ENCODE results near the gene KIAA0825.

Gene KIAA0825

DNA sequence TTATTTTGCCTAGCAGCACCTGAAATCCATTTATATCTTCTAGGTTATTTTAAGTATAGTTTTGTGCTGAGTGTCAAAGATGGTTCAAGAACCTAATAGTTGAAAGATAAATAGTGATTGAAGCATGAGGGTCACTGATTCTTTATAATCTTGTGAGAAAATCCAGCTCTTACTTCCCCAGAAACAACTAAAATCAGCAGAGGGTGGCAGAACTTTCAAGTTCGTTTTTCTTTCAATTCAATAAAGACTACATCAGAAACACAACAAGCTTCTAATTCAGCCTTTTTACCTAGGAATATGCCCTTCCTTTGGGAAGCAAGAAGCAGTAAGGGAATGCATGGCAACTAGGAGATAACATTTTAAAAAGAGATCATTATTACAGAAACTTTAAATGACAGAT is 202.6 kb downstream of the KIAA0825 start:
- no peak for TF ChIP-seq GATA2 (IDR thresholded peaks at IDR 0.05; ENCODE audit: low read depth, low read length)
- no peak for TF ChIP-seq GATA3 (IDR thresholded peaks at IDR 0.05; ENCODE audit: low read depth, low read length)

DNA sequence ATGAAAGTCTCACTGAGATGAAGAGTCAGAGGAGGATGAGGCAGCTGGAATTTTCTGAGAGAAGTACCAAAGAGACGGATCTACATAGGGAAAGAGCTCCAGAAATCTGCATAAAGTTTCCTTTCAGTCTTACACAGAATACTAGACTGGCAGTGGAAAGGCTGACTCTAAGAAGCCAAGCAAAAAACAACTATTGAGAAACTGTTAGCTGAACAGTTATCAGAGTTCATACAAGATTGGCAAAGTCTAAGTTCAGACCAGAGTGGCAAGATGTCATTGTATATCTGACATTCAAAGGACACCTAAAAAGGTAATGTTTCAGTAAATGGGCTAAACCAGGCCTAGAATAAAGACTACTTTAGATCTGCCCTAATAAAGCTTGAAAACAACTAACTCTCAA is 209.0 kb downstream of the KIAA0825 start:
- TF ChIP-seq GATA2 (IDR thresholded peaks at IDR 0.05; ENCODE audit: low read depth, low read length) (no peak), GATA3 (IDR thresholded peaks at IDR 0.05; ENCODE audit: low read depth, low read length) (no peak)

DNA sequence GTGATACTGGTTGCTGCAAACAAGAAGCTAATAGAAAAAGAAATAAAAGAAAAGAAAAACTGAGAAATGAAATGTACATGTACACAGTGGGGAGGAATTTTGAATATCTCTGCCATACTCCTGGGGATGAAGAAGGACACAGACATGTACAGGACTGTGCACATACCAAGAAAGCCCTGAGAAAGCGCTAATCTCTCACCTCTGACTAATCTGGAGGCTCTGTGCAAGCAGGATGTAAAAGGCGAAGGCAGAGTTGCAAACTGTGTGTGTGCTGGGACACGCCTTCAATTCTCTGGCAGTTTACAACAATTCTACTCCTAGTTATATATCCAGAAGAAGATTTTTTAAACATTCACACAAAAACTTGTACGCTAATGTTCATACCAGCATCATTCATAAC is 211.4 kb downstream of the KIAA0825 start:
- TF ChIP-seq GATA2 (IDR thresholded peaks at IDR 0.05; ENCODE audit: low read depth, low read length) (no peak), GATA3 (IDR thresholded peaks at IDR 0.05; ENCODE audit: low read depth, low read length) (no peak)

DNA sequence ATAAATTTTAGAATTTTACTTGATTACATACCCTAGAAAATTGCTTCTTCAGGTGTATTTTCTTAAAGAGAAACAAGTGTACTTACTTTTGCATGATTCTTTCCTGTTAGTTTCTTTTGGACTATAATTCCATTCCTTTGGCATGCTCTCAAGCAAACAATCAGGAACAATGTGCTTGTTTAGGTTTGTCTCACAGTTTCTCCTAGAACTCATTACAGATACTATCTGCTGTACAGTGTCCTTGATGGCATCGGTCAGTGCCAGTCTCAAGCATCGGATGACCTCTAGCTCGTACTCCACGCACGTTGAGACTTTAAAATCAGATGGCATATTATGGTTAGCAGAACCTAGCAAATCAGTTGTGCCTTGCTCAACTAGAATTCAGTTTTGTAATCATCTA is 214.9 kb downstream of the KIAA0825 start:
- TF ChIP-seq GATA2 (IDR thresholded peaks at IDR 0.05; ENCODE audit: low read depth, low read length), result no peak
- TF ChIP-seq GATA3 (IDR thresholded peaks at IDR 0.05; ENCODE audit: low read depth, low read length), result no peak

DNA sequence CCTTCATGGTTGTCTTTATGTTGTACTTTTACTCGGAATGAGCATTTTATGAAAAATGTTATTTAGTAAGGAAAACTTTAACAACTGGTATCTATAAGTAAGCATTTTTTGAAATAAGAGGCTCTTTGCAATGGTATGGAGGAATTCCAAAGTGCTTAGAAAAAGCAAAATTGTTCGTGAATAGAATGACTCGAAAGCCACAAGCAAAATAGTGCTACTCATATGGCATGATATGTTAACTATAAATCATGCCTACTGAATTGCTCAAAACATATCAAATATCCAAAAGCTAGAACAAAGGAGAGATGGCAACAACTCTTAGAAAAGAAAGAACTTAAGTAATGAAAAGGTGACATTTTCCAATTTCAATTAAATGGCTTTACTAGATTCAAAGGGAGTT is 216.3 kb downstream of the KIAA0825 start:
- no peak for TF ChIP-seq GATA3 (IDR thresholded peaks at IDR 0.05; ENCODE audit: low read depth, low read length)
- no peak for TF ChIP-seq GATA2 (IDR thresholded peaks at IDR 0.05; ENCODE audit: low read depth, low read length)

DNA sequence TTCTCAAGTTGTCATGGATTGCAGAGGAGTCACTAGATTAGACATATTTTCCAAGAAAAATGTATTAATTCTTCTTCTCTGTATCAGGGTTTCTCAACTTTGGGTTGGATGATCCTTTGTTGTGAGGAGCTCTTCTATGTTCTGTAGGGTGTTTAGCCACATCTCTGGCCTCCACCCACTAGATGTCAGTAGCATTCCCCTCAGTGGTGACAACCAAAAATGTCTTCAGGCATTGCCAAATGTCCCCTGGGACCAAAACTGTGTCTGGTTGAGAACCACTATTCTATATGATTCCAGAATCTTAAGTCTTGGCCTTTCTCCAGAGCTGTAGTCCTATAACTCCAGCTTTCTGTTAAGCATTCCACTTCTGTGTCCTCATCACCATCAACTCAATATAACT is 220.9 kb downstream of the KIAA0825 start:
- no peak for TF ChIP-seq GATA2 (IDR thresholded peaks at IDR 0.05; ENCODE audit: low read depth, low read length)
- no peak for TF ChIP-seq GATA3 (IDR thresholded peaks at IDR 0.05; ENCODE audit: low read depth, low read length)

DNA sequence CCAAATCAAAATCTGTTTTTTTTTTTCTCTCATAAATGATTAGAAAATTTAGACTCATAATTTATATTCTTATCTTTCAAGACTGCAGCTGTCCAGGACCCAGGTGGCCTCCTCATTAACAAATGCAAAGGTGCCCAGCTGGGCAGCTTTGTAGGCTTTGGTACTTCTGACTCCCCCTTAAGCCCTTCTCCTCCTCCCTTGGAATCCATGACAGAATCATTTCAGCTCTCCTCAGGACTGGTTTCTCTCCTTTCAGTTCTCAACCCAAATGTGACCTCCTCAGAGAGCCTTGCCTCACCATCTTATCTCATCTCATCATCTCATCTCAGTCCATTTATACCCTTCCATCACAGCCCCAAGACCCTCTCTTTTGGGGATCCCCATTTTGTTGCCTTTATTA is 221.7 kb downstream of the KIAA0825 start:
- no peak for TF ChIP-seq GATA2 (IDR thresholded peaks at IDR 0.05; ENCODE audit: low read depth, low read length)
- TF ChIP-seq GATA3 (IDR thresholded peaks at IDR 0.05; ENCODE audit: low read depth, low read length), result no peak

DNA sequence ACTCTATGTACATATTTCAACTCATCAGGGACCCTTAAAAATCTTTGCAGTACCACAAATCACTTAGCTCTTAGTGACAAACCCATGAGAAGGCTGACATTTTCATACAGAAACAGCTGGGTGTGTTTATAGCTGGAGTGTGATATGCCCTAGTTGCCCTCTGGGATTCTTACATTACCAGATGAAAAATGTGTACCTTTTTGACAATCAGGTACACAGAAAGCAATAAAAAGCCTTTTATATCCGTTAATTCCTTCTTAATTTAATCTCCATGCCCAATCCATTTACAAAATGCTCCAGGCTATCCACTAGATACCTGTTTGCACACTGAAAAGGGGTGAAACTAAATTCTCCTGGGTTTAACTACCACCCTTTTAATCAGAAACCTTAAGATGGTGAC is 222.9 kb downstream of the KIAA0825 start:
- TF ChIP-seq GATA2 (IDR thresholded peaks at IDR 0.05; ENCODE audit: low read depth, low read length) (no peak), GATA3 (IDR thresholded peaks at IDR 0.05; ENCODE audit: low read depth, low read length) (no peak)

DNA sequence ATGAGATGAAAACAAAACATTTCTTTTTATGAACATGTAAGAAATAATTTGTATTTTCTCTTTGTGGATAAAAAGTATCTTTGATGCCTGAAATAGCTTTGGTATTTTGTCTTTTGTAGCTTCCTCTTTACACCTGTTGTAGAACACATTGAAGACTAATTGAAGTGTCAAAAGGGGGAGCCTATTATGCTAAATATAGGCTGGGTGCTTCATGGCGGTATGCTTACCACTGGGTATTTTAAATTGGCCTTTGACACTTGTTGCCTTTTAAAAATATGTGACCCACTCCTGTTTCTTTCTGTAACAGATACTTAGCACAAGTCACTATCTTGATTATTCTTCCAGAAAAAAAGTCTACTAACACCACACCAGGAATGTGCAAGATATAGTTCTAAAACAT is 226.4 kb downstream of the KIAA0825 start:
- no peak for TF ChIP-seq GATA2 (IDR thresholded peaks at IDR 0.05; ENCODE audit: low read depth, low read length)
- no peak for TF ChIP-seq GATA3 (IDR thresholded peaks at IDR 0.05; ENCODE audit: low read depth, low read length)

DNA sequence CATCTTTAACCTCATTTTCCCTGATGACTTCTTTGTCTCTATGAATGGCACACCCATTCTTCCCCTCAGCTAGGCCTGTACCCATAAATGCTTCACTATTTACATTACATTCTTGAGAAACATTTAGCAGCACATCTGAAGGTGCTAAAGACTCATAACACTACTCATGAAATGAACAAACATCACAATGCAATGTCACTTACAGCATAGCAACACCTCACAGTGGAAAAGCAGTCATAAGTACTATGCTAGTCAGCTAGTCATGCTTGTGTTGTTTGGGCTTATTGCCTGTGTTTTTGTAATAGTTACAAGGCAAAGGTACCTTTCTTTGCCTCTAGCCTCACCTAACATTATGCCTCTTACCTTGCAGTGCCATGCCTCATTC is 228.9 kb downstream of the KIAA0825 start:
- TF ChIP-seq GATA3 (IDR thresholded peaks at IDR 0.05; ENCODE audit: low read depth, low read length) (no peak), GATA2 (IDR thresholded peaks at IDR 0.05; ENCODE audit: low read depth, low read length) (no peak)

DNA sequence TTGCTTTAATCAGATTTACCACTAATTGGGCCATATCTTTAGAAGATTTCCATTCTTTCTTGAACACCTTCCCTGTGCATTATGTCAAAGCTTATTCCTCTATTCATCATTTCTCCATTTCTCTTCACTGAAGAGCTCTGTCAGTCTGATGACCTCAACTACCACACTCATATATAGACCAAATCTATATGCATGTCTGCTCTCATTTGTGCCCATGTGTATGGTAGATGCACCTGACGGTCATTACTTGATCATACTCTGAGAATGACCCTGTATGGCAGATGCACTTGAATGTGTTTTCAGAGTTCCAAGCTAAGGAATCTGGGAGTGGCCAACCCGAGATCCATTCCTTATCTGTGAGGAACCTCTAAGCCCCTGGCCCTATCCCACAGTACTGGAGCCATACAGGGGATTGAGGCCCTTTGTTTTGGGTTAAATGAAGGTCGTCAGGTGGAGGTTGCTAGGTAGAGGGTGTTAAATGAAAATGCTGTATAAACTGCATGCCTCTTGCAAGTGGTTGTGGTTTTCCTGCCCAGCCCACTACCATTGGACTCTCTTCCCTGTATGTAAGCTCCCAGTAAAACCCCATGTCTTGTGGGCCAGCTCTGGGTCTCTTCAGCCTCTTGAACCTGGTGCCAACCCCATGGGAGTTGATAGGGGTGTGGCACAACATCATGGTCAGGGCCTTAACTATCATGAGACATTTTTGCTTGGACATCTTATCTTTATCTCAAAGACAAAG is 229.5 kb downstream of the KIAA0825 start:
- TF ChIP-seq GATA3 (IDR thresholded peaks at IDR 0.05; ENCODE audit: low read depth, low read length) (no peak), GATA2 (IDR thresholded peaks at IDR 0.05; ENCODE audit: low read depth, low read length) (no peak)

DNA sequence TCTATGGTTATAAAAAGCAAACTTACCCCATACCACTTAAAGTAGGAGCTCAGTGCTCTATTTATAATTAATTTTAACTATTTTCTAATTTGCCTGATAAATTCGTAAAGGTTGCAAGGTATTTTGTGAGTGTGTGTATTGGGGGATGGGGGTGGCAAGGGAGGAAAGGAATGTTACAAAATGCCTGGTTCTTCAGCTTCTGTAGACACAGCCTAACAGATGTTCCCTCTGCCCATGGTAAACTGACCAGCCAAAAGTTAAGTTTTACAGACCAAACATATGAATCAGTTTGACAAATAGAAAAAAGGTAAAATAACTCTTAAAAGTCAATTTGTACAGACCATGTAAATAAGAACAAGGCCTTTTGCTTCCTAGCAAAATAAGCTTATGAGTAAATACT is 232.6 kb downstream of the KIAA0825 start:
- TF ChIP-seq GATA2 (IDR thresholded peaks at IDR 0.05; ENCODE audit: low read depth, low read length), result no peak
- no peak for TF ChIP-seq GATA3 (IDR thresholded peaks at IDR 0.05; ENCODE audit: low read depth, low read length)

DNA sequence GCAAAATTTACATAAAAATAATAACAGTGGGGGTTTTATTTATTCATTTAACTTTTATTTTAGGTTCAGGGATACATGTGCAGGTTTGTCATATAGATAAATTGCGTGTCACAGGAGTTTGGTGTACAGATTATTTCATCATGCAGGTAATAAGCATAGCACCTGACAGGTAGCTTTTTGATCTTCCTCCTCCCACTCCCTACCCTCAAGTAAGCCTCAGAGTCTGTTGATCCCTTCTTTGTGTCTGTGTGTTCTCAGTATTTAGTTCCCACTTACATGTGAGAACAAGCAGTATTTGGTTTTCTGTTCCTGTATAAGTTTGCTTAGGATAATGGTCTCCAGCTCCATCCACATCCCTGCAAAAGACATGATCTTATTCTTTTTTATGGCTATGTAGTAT is 240.3 kb downstream of the KIAA0825 start:
- TF ChIP-seq GATA2 (IDR thresholded peaks at IDR 0.05; ENCODE audit: low read depth, low read length) (no peak), GATA3 (IDR thresholded peaks at IDR 0.05; ENCODE audit: low read depth, low read length) (no peak)

DNA sequence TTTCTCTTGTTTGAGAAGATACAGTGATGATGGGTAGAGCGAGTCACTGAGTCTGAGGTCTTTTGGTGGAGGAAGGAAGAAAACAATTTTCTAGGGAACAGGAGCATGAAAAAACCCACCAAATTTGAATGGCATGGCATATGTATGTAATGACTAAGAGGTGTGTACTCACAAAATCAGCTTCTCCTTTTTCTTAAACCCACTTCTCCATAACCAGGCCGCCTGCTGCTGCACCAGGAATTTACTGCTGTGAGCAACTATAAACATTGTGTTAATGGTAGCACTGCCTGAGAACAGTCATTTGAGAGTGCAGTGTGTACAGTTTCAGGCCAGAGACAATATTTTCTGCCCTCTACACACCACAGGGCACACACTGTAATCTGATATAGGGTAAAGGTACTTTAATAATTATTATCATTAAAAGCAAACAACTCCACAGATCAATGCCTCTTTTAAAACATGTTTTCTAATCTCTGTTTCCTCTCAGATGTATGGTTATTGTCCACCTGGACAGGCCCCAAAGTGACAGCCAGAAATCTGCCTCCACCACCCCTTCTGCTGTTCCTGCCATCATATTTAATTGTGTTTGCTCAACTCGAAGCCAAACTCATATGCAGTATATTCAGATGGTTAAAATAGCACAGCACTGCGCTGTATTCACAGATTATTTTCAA is 241.6 kb downstream of the KIAA0825 start:
- peak; percentile 18; the same call in 1 of the 2 replicates for TF ChIP-seq GATA2 (IDR thresholded peaks at IDR 0.05; ENCODE audit: low read depth, low read length)
- TF ChIP-seq GATA3 (IDR thresholded peaks at IDR 0.05; ENCODE audit: low read depth, low read length), result no peak

DNA sequence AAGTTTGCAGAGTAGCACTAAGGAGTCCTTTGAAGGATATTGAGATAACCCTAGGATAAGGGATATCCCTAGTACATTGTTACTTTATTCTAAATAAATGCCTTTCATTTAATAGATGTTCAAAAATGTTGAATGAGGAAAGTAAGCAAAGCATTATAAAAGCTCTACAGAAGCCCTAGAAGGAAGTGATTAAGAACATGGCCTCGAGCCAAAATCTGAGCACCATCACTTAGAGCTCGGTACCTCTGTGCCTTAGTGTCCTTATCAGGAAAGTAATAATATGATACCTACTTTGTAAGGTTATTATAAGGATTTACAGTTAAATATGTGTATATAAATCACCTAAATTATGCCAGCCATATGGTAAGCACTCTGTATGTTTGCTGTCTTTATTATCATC is 242.6 kb downstream of the KIAA0825 start:
- TF ChIP-seq GATA3 (IDR thresholded peaks at IDR 0.05; ENCODE audit: low read depth, low read length) (no peak), GATA2 (IDR thresholded peaks at IDR 0.05; ENCODE audit: low read depth, low read length) (no peak)
